H1 (cell line): ENCODE measurements around the gene CEP97. TPM values are rescaled to one million over a fixed set of nuclear protein-coding genes. Genes with fewer than 3 reads are reported as not detected.

ENCODE experiments used
- CTCF ChIA-PET: fragments of 300-600 bp; sonication (Branson Sonifier 250); formaldehyde crosslinking; loops from one replicate; lab custom pipeline; 2021; ENCODE audit not compliant: partially characterized antibody; lab: Charles Lee
- POLR2A ChIA-PET: fragments of 300-600 bp; sonication (Branson Sonifier 250); formaldehyde crosslinking; loops from one replicate; lab custom pipeline; 2021; ENCODE audit warnings: inconsistent platforms; ENCODE audit not compliant: partially characterized antibody; lab: Charles Lee
- DNase-seq, 2 experiments: peaks; one replicate each; pipeline versions ENCODE4 v3.0.0 to v3.0.0-alpha.2; 2010 to 2022; ENCODE audit warnings: low spot score in 2 of 2, low read depth in 1 of 2, mixed read lengths in 1 of 2
- FAIRE-seq: peaks from 2 replicates; lab custom pipeline; 2011; peaks lifted over from hg19 to GRCh38; lab: Jason Lieb, UNC
- H2AFZ ChIP-seq: 2 replicates; pipeline ENCODE4 v1.8.1; 2012; ENCODE audit warnings: low read length, inconsistent platforms
- H2AK5ac ChIP-seq: 2 replicates; pipeline ENCODE4 v1.6.1; 2013; ENCODE audit warnings: low read depth, low read length
- H2BK120ac ChIP-seq: replicated peaks from 2 replicates; pipeline ENCODE3; 2013; ENCODE audit warnings: low read depth, low read length, inconsistent platforms
- H2BK12ac ChIP-seq: 2 replicates; pipeline ENCODE4 v1.6.1; 2013; ENCODE audit warnings: low read depth, low read length
- H2BK15ac ChIP-seq: 2 replicates; pipeline ENCODE4 v1.6.1; 2013; ENCODE audit warnings: low read length
- H2BK20ac ChIP-seq: 2 replicates; pipeline ENCODE4 v1.6.1; 2013; ENCODE audit warnings: low read length
- H2BK5ac ChIP-seq: 2 replicates; pipeline ENCODE4 v1.6.1; 2013; ENCODE audit warnings: low read depth, low read length
- H3K14ac ChIP-seq: 2 replicates; pipeline ENCODE4 v1.6.1; 2013; ENCODE audit warnings: inconsistent platforms; ENCODE audit not compliant: insufficient read length
- H3K18ac ChIP-seq: 2 replicates; pipeline ENCODE4 v1.6.1; 2013; ENCODE audit warnings: low read length; ENCODE audit errors: extremely low read depth
- H3K23ac ChIP-seq: 2 replicates; pipeline ENCODE4 v1.6.1; 2013; ENCODE audit warnings: inconsistent platforms; ENCODE audit not compliant: insufficient read length
- H3K23me2 ChIP-seq: 2 replicates; pipeline ENCODE4 v1.6.1; 2013; ENCODE audit warnings: low read depth, low read length
- H3K27ac ChIP-seq: 2 replicates; pipeline ENCODE4 v1.6.1; 2011; ENCODE audit warnings: low read depth, low read length, inconsistent platforms
- H3K27me3 ChIP-seq, 4 experiments: replicated peaks in 1 of 4; 1 replicate in 1 of 4; 2 replicates in 3 of 4; pipeline versions ENCODE4 v1.6.1 to v1.8.1; 2011 to 2013; ENCODE audit warnings: low read length in 3 of 4, mild to moderate bottlenecking in 3 of 4, inconsistent platforms in 2 of 4, mixed read lengths in 2 of 4, moderate library complexity in 1 of 4; ENCODE audit not compliant: control insufficient read depth in 3 of 4, insufficient read depth in 3 of 4; ENCODE audit errors: extremely low read depth in 1 of 4
- H3K36me3 ChIP-seq, 4 experiments: 2 replicates each; pipeline versions ENCODE4 v1.6.1 to v1.8.1; 2011 to 2013; ENCODE audit warnings: mild to moderate bottlenecking in 4 of 4, low read length in 3 of 4, moderate library complexity in 2 of 4, control low read depth in 1 of 4, inconsistent platforms in 1 of 4; ENCODE audit not compliant: insufficient read depth in 4 of 4, control insufficient read depth in 2 of 4
- H3K4ac ChIP-seq: replicated peaks from 2 replicates; pipeline ENCODE3; 2013; ENCODE audit warnings: low read length, low read depth, mixed read lengths, inconsistent platforms; ENCODE audit not compliant: insufficient read length
- H3K4me1 ChIP-seq, 4 experiments: replicated peaks in 1 of 4; 1 replicate in 1 of 4; 2 replicates in 3 of 4; pipeline versions ENCODE4 v1.6.1 to v1.8.1; 2011 to 2013; ENCODE audit warnings: low read length in 3 of 4, inconsistent platforms in 2 of 4, mixed read lengths in 1 of 4; ENCODE audit not compliant: insufficient read depth in 4 of 4, control insufficient read depth in 3 of 4
- H3K4me2 ChIP-seq, 2 experiments: 2 replicates each; pipeline versions ENCODE4 v1.6.1 to v1.8.1; 2011 to 2013; ENCODE audit warnings: low read depth in 2 of 2, low read length in 2 of 2, control low read depth in 1 of 2, inconsistent platforms in 1 of 2, mild to moderate bottlenecking in 1 of 2; ENCODE audit not compliant: insufficient read depth in 1 of 2
- H3K4me3 ChIP-seq, 4 experiments: fragments of 200-600, 300-600 bp in 1 of 4; sonication (generic), shearing (Covaris generic), sonication (Bioruptor Twin) in 1 of 4; 2 replicates each; pipeline versions ENCODE4 v1.5.1 to v1.8.1; 2011 to 2016; ENCODE audit warnings: low read length in 4 of 4, low read depth in 3 of 4, control low read depth in 2 of 4, inconsistent platforms in 2 of 4, mild to moderate bottlenecking in 2 of 4, mixed read lengths in 1 of 4, moderate library complexity in 1 of 4; ENCODE audit not compliant: insufficient read depth in 2 of 4; ENCODE audit errors: extremely low read depth in 1 of 4
- H3K56ac ChIP-seq: replicated peaks from 2 replicates; pipeline ENCODE3; 2013; ENCODE audit warnings: low read depth, mild to moderate bottlenecking, mixed read lengths, low read length, inconsistent platforms; ENCODE audit not compliant: insufficient read length
- H3K79me1 ChIP-seq: 2 replicates; pipeline ENCODE4 v1.6.1; 2013; ENCODE audit warnings: low read depth, low read length, control low read depth
- H3K79me2 ChIP-seq, 2 experiments: 2 replicates each; pipeline versions ENCODE4 v1.6.1 to v1.8.1; 2012 to 2013; ENCODE audit warnings: low read length in 2 of 2, mild to moderate bottlenecking in 2 of 2, inconsistent platforms in 1 of 2; ENCODE audit not compliant: insufficient read depth in 2 of 2, control insufficient read depth in 1 of 2
- H3K9ac ChIP-seq, 4 experiments: replicated peaks in 1 of 4; 1 replicate in 1 of 4; 2 replicates in 3 of 4; pipeline versions ENCODE4 v1.6.1 to v1.8.1; 2011 to 2013; ENCODE audit warnings: low read depth in 3 of 4, low read length in 3 of 4, control low read depth in 2 of 4, mild to moderate bottlenecking in 2 of 4, moderate library complexity in 2 of 4, inconsistent platforms in 1 of 4; ENCODE audit errors: extremely low read depth in 1 of 4
- H3K9me3 ChIP-seq, 2 experiments: 2 replicates each; pipeline versions ENCODE4 v1.6.1 to v1.8.1; 2012 to 2013; ENCODE audit warnings: mild to moderate bottlenecking in 2 of 2, moderate library complexity in 2 of 2, control low read depth in 1 of 2, inconsistent platforms in 1 of 2, low read depth in 1 of 2, low read length in 1 of 2, mixed read lengths in 1 of 2; ENCODE audit not compliant: insufficient read depth in 2 of 2
- H4K20me1 ChIP-seq, 2 experiments: replicated peaks in 1 of 2; 2 replicates each; pipeline versions ENCODE3 to v1.8.1; 2011 to 2013; ENCODE audit warnings: inconsistent platforms in 2 of 2, low read length in 2 of 2, mild to moderate bottlenecking in 1 of 2; ENCODE audit not compliant: insufficient read depth in 2 of 2, control insufficient read depth in 1 of 2
- H4K5ac ChIP-seq: 2 replicates; pipeline ENCODE4 v1.6.1; 2013; ENCODE audit warnings: low read length, low read depth, mixed read lengths, inconsistent platforms; ENCODE audit not compliant: insufficient read length
- H4K8ac ChIP-seq: 2 replicates; pipeline ENCODE4 v1.8.0; 2013; ENCODE audit warnings: mild to moderate bottlenecking, moderate library complexity, low read length, inconsistent platforms; ENCODE audit not compliant: insufficient read depth; ENCODE audit errors: extremely low read depth
- H4K91ac ChIP-seq: replicated peaks from 2 replicates; pipeline ENCODE3; 2013; ENCODE audit warnings: low read length, mixed read lengths, inconsistent platforms; ENCODE audit not compliant: insufficient read length
- WGBS, 2 experiments: shearing (Covaris generic) in 1 of 2; methylation state at CpG; one replicate each; pipeline versions ENCODE4 v1.1.6 to v1.1.7; 2013 to 2015; ENCODE audit warnings: low lambda C conversion rate in 2 of 2, mixed read lengths in 2 of 2, inconsistent platforms in 1 of 2, low coverage in 1 of 2, missing lambda C conversion rate in 1 of 2; ENCODE audit not compliant: insufficient replicate concordance in 2 of 2, insufficient coverage in 1 of 2, insufficient read length in 1 of 2; ENCODE audit errors: extremely low coverage in 1 of 2, missing lambda C conversion rate in 1 of 2; 5-methylcytosine and 5-hydroxymethylcytosine counted together
- polyA plus RNA-seq, 7 experiments: library from polyadenylated mRNA; depleted of rRNA in 3 of 7; stranded (reverse) in 5 of 7; unstranded in 2 of 7; fragments of >200 nt in 5 of 7; fragments of 200-250 nt in 2 of 7; gene quantifications; 1 replicate in 5 of 7; 2 replicates in 1 of 7; 4 replicates in 1 of 7; pipeline versions ENCODE4 v1.2.1 to v1.2.3, GENCODE V29; 2011 to 2013; ENCODE audit warnings: missing spikeins in 2 of 7, mixed read lengths in 2 of 7
- total RNA-seq: library from RNA; stranded (reverse); fragmentation: NEBNext Ultra II Directional; extraction: Animal tissue kit (Norgen Biotek cat#: 25700); gene quantifications from 2 replicates; pipeline ENCODE4 v1.2.1, GENCODE V29; 2021

CEP97 gene
- total and polyA plus RNA-seq, 2 of the 8 experiments (the other 6 are each of a cell fraction or from before 2014, with no cell fraction given): 1.6 to 13.2 TPM

DNA sequence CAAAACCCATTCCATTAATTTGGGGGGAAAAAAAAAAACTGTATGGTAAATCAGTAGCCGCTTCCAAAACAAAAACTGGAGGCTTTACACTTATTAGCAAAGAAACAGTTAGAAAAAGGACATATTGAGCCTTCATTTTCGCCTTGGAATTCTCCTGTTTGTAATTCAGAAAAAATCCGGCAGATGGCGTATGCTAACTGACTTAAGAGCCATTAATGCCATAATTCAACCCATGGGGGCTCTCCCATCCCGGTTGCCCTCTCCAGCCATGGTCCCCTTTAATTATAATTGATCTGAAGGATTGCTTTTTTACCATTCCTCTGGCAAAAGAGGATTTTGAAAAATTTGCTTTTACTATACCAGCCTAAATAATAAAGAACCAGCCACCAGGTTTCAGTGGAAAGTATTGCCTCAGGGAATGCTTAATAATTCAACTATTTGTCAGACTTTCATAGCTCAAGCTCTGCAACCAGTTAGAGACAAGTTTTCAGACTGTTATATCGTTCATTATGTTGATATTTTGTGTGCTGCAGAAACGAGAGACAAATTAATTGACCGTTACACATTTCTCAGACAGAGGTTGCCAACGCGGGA, 28.5 kb upstream of the CEP97 start:
- no peak overlapping the region for H2BK12ac ChIP-seq
- H3K4me1 ChIP-seq: peaks cover 0 to 3% (median 0%) of the 10 kb centered on the region in 4 experiments; a peak in 2 of 7 replicates
- H2AK5ac ChIP-seq: no peak overlapping the region
- H3K4me2 ChIP-seq: no peak overlapping the region
- H3K23ac ChIP-seq: no peak overlapping the region
- no peak overlapping the region for H2BK120ac ChIP-seq
- ChIA-PET CTCF (interaction anchor here (0.7 to 2.4 kb wide), 8 partner anchors 9 to 112 kb away, joined by 3 to 9 read pairs (median 3); partner anchors contain the start of gene ZBTB11), POLR2A (no interaction called here)
- no peak overlapping the region for H2BK20ac ChIP-seq
- H4K5ac ChIP-seq: no peak overlapping the region
- H2BK5ac ChIP-seq: no peak overlapping the region
- H3K4me3 ChIP-seq: no peak overlapping the region
- no peak overlapping the region for H4K8ac ChIP-seq
- H3K56ac ChIP-seq: no peak overlapping the region
- H3K79me2 ChIP-seq: no peaks in the 10 kb centered on the region
- 43% methylated on average over 10 of the region's 10 CpGs; no CpG with 5 or more reads in 1 of the 2 experiments for WGBS, 2 experiments
- DNase-seq (no peak), FAIRE-seq (no peak)
- no peak overlapping the region for H3K9ac ChIP-seq
- no peaks in the 10 kb centered on the region for H3K23me2 ChIP-seq
- no peak overlapping the region for H4K91ac ChIP-seq
- H3K14ac ChIP-seq: no peak overlapping the region
- H2BK15ac ChIP-seq: no peak overlapping the region
- H3K4ac ChIP-seq: no peak overlapping the region
- no peaks in the 10 kb centered on the region; a peak in 1 of 8 replicates for H3K36me3 ChIP-seq
- H3K27ac ChIP-seq: no peak overlapping the region
- no peaks in the 10 kb centered on the region for H3K9me3 ChIP-seq
- no peaks in the 10 kb centered on the region for H3K27me3 ChIP-seq
- no peak overlapping the region for H3K18ac ChIP-seq
- no peak overlapping the region for H2AFZ ChIP-seq
- H4K20me1 ChIP-seq: no peaks in the 10 kb centered on the region
- H3K79me1 ChIP-seq: no peaks in the 10 kb centered on the region
